IPS-18a (cell line): ENCODE results near the gene SLC34A1.

Source experiments
- H3K27ac ChIP-seq: one replicate; pipeline ENCODE4 v1.5.1; 2013; ENCODE audit warnings: low read length
- H3K27me3 ChIP-seq: one replicate; pipeline ENCODE4 v1.6.1; 2013; ENCODE audit warnings: mild to moderate bottlenecking, low read length; ENCODE audit not compliant: control insufficient read depth, insufficient read depth
- H3K36me3 ChIP-seq: one replicate; pipeline ENCODE4 v1.6.1; 2013; ENCODE audit warnings: low read depth, low read length; ENCODE audit not compliant: control insufficient read depth
- H3K4me1 ChIP-seq: one replicate; pipeline ENCODE4 v1.6.1; 2013; ENCODE audit warnings: low read depth, low read length; ENCODE audit not compliant: control insufficient read depth
- H3K4me3 ChIP-seq: one replicate; pipeline ENCODE4 v1.5.1; 2013; ENCODE audit warnings: low read length
- H3K9ac ChIP-seq: one replicate; pipeline ENCODE4 v1.6.1; 2013; ENCODE audit warnings: mild to moderate bottlenecking, low read length, moderate library complexity
- H3K9me3 ChIP-seq: one replicate; pipeline ENCODE4 v1.6.1; 2013; ENCODE audit warnings: low read depth, low read length; ENCODE audit not compliant: control insufficient read depth

The SLC34A1 gene

GRCh38 chr5:177397875-177398390 is 13.7 kb downstream of the SLC34A1 start:
- no peak overlapping the region for H3K27ac ChIP-seq
- H3K4me3 ChIP-seq: no peak overlapping the region
- H3K27me3 ChIP-seq: peaks cover 24% of the 10 kb centered on the region
- H3K9ac ChIP-seq: no peak overlapping the region
- H3K36me3 ChIP-seq: no peaks in the 10 kb centered on the region
- peaks cover 8% of the 10 kb centered on the region for H3K4me1 ChIP-seq
- no peaks in the 10 kb centered on the region for H3K9me3 ChIP-seq

- Histone ChIP-seq H3K9me3 (no peaks in the 10 kb centered on the region), H3K27ac (no peak within 1 kb of the TSS), H3K36me3 (no peaks in the 10 kb centered on the region), H3K4me3 (no peak within 1 kb of the TSS), H3K9ac (no peak within 1 kb of the TSS), H3K4me1 (peaks cover 10% of the 10 kb centered on the region), H3K27me3 (peaks cover 47% of the 10 kb centered on the region)
These were observed 16.0 kb downstream of the SLC34A1 start, which contains the start of gene PFN3 for GRCh38 chr5:177399997-177400868. Gene PFN3, minus strand, starts transcription at chr5:177400661. Its CDS starts 85 bp downstream, at chr5:177400576.

GRCh38 chr5:177402271-177403043 is 18.2 kb downstream of the SLC34A1 start:
- Histone ChIP-seq H3K9ac (no peak overlapping the region), H3K27me3 (peaks cover 69% of the 10 kb centered on the region), H3K9me3 (no peaks in the 10 kb centered on the region), H3K36me3 (no peaks in the 10 kb centered on the region), H3K4me1 (peaks cover 10% of the 10 kb centered on the region), H3K27ac (no peak overlapping the region), H3K4me3 (peak overlapping the region; percentile 51)

DNA sequence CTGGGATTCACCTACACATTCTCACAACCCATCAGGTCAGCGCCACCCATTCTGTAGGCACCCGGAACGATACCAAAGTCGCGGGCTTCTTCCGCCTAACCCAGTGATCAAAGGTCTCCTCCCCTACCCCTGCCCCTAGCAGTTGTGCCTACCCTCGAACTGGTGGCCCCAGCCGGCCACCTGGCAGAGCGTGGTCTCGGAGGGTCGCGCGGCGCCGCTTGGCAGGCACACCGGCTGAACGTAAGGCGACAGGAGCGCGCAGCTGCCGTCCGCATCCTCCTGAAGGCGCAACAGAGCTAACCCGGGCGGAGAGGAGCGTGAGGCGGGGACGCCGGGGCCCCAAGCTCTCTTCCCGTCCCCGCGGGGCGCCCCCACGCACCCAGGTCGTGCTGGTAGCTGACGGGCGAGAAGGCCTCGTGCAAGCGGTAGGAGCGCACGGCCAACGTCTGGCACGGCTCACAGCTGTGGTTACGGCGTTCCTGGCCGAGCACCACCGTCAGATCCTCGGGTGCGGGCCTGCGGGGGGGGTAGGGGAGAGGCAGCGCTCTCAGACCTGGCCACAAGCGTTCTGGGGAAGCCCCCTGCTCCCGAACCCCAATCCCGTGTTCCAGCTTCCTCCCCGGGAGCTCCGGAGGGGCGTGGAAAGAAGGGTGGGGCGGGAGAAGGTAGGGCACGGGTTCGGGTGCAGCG is 19.0 kb downstream of the SLC34A1 start:
- H3K36me3 ChIP-seq: no peaks in the 10 kb centered on the region
- H3K27me3 ChIP-seq: peaks cover 73% of the 10 kb centered on the region
- H3K4me1 ChIP-seq: peaks cover 10% of the 10 kb centered on the region
- peak overlapping the region; percentile 51 for H3K4me3 ChIP-seq
- no peak overlapping the region for H3K27ac ChIP-seq
- no peaks in the 10 kb centered on the region for H3K9me3 ChIP-seq
- H3K9ac ChIP-seq: no peak overlapping the region

GRCh38 chr5:177403792-177404640 is 19.8 kb downstream of the SLC34A1 start:
- no peaks in the 10 kb centered on the region for H3K36me3 ChIP-seq
- H3K9ac ChIP-seq: no peak overlapping the region
- H3K27ac ChIP-seq: no peak overlapping the region
- peaks cover 10% of the 10 kb centered on the region for H3K4me1 ChIP-seq
- no peaks in the 10 kb centered on the region for H3K9me3 ChIP-seq
- peak overlapping the region; percentile 51 for H3K4me3 ChIP-seq
- peaks cover 80% of the 10 kb centered on the region for H3K27me3 ChIP-seq

DNA sequence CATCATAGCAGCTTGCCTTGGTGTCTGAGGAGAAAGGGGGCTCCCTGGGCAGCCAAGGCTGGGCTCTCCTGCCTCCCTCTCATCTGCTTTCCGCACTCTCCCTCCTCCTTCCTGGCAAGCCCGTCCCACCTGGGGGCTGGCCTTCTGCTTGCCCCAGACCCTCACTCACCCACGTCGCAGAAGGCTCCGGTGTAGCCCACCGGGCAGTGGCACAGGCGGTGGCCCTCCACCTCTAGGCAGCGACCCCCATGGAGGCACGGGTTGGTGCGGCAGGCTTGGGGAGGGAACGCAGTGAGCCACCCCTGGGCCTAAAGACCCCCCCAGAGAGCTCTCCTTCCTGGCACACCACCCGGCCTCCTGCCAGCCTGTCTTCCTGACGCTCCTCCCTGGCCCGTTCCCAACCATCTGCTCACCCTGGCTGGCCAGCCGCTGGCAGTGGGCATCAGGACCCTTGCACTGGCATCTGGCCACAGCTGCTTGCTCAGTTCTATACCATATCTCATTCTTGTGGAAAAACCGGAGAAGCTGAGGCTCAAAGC is 20.5 kb downstream of the SLC34A1 start:
- H3K27me3 ChIP-seq: peaks cover 84% of the 10 kb centered on the region
- peak overlapping the region; percentile 51 for H3K4me3 ChIP-seq
- no peak overlapping the region for H3K9ac ChIP-seq
- H3K9me3 ChIP-seq: no peaks in the 10 kb centered on the region
- peaks cover 10% of the 10 kb centered on the region for H3K4me1 ChIP-seq
- H3K27ac ChIP-seq: no peak overlapping the region
- H3K36me3 ChIP-seq: no peaks in the 10 kb centered on the region

- peaks cover 84% of the 10 kb centered on the region for H3K27me3 ChIP-seq
- no peak overlapping the region for H3K9ac ChIP-seq
- no peaks in the 10 kb centered on the region for H3K36me3 ChIP-seq
- peaks cover 10% of the 10 kb centered on the region for H3K4me1 ChIP-seq
- no peaks in the 10 kb centered on the region for H3K9me3 ChIP-seq
- no peak overlapping the region for H3K27ac ChIP-seq
- no peak overlapping the region for H3K4me3 ChIP-seq
These were observed 21.1 kb downstream of the SLC34A1 start for GRCh38 chr5:177405312-177405711.

DNA sequence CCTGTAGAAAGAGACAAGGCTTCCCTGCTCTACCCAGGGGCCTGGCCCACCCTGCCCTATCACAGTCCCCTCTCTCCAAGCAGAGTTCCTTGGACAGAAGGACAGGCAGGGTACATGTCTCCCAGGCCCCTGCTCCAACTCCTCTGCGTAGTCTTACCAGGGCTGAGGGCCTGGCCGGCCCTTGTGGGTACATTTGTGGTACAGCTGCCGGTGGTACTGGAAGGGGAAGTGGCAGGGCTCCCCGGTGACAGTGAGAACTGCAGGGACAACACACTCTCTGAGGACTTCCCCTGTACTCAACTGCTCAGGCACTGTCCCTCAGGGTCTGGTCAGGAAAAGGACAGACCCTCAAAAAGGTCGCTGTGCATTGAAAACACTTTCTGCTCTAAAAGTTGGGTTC is 21.6 kb downstream of the SLC34A1 start:
- no peak overlapping the region for H3K4me3 ChIP-seq
- H3K4me1 ChIP-seq: peaks cover 10% of the 10 kb centered on the region
- peaks cover 81% of the 10 kb centered on the region for H3K27me3 ChIP-seq
- H3K9me3 ChIP-seq: no peaks in the 10 kb centered on the region
- H3K9ac ChIP-seq: no peak overlapping the region
- no peaks in the 10 kb centered on the region for H3K36me3 ChIP-seq
- no peak overlapping the region for H3K27ac ChIP-seq

GRCh38 chr5:177409043-177409801 is 25.0 kb downstream of the SLC34A1 start, which contains the start of gene F12:
Gene F12, minus strand, starts transcription at chr5:177409564. Its CDS starts 37 bp downstream, at chr5:177409527.
- H3K27me3 ChIP-seq: peaks cover 63% of the 10 kb centered on the region
- H3K4me3 ChIP-seq: no peak within 1 kb of the TSS
- no peak within 1 kb of the TSS for H3K9ac ChIP-seq
- no peak within 1 kb of the TSS for H3K27ac ChIP-seq
- H3K4me1 ChIP-seq: no peaks in the 10 kb centered on the region
- H3K9me3 ChIP-seq: no peaks in the 10 kb centered on the region
- H3K36me3 ChIP-seq: no peaks in the 10 kb centered on the region

GRCh38 chr5:177410575-177410974 is 26.3 kb downstream of the SLC34A1 start:
- Histone ChIP-seq H3K27ac (no peak overlapping the region), H3K36me3 (no peaks in the 10 kb centered on the region), H3K9me3 (no peaks in the 10 kb centered on the region), H3K9ac (no peak overlapping the region), H3K4me1 (no peaks in the 10 kb centered on the region), H3K27me3 (peaks cover 51% of the 10 kb centered on the region), H3K4me3 (no peak overlapping the region)
